Measurements from ENCODE around the gene HPCAL1. TPM values are rescaled to one million over a fixed set of nuclear protein-coding genes. Genes with fewer than 3 reads are reported as not detected.

HPCAL1 gene
- total and polyA plus RNA-seq, 8 donors = 22.1 to 32.7 (median 26.4) TPM

- no peak for ATAC-seq
- TF ChIP-seq CTCF (IDR thresholded peaks at IDR 0.05) = no peak
- Histone ChIP-seq H3K9me3 (no peaks in the 10 kb centered on the region), H3K36me3 (no peaks in the 10 kb centered on the region), H3K4me1 (peaks cover 0 to 4% (median 0%) of the 10 kb centered on the region in 3 donors), H3K27ac (no peak overlapping the region), H3K4me3 (no peak overlapping the region), H3K27me3 (no peaks in the 10 kb centered on the region)
- DNase-seq = peak in 1 of 6 donors; percentile 6
- intact Hi-C loops (cut with DNase I) = no loop called here
- no peak for FAIRE-seq
- 96 to 97% methylated on average over 4 of the region's 4 CpGs for WGBS, 2 donors
Observed at GRCh38 chr2:10320575-10320931, 17.8 kb downstream of the HPCAL1 start.

- Histone ChIP-seq H3K36me3 (no peaks in the 10 kb centered on the region), H3K4me1 (peaks cover 0 to 4% (median under 1%) of the 10 kb centered on the region in 3 donors), H3K27ac (no peak overlapping the region), H3K4me3 (no peak overlapping the region), H3K9me3 (no peaks in the 10 kb centered on the region), H3K27me3 (no peaks in the 10 kb centered on the region)
- intact Hi-C loops (cut with DNase I) = no loop called here
- FAIRE-seq (no peak), DNase-seq (no peak), ATAC-seq (peak in 2 of 4 donors; percentile 24 to 35)
- WGBS, 2 donors = 63 to 69% methylated on average over 9 of the region's 9 CpGs
- TF ChIP-seq CTCF (IDR thresholded peaks at IDR 0.05) = no peak
Observed at GRCh38 chr2:10320933-10321332, 18.2 kb downstream of the HPCAL1 start.

DNA sequence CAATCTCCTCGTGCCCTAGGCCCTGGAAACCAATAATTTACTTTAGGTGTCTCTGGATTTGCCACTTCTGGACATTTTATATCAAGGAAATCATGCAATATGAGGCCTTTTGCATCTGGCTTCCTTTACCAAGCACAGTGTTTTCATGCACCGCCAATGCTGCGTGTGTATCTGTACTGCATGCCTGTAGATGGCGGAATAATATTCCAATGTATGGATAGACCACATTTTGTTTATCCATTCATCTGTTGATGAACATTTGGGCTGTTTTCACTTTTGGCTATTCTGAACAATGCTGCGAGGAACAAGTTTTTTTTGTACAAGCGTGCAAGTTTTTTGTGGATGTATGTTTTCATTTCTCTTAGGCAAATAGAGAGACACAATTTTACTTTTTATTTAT, 18.9 kb downstream of the HPCAL1 start:
- H3K36me3 ChIP-seq = no peaks in the 10 kb centered on the region
- H3K27me3 ChIP-seq = no peaks in the 10 kb centered on the region
- DNase-seq (no peak), FAIRE-seq (no peak), ATAC-seq (no peak)
- H3K9me3 ChIP-seq = no peaks in the 10 kb centered on the region
- intact Hi-C loops (cut with DNase I) = no loop called here
- no peak overlapping the region for H3K27ac ChIP-seq
- WGBS, 2 donors = 96 to 97% methylated on average over 6 of the region's 6 CpGs
- no peak for TF ChIP-seq CTCF (IDR thresholded peaks at IDR 0.05)
- H3K4me1 ChIP-seq = peaks cover 6 to 10% (median 7%) of the 10 kb centered on the region in 3 donors
- no peak overlapping the region for H3K4me3 ChIP-seq

DNA sequence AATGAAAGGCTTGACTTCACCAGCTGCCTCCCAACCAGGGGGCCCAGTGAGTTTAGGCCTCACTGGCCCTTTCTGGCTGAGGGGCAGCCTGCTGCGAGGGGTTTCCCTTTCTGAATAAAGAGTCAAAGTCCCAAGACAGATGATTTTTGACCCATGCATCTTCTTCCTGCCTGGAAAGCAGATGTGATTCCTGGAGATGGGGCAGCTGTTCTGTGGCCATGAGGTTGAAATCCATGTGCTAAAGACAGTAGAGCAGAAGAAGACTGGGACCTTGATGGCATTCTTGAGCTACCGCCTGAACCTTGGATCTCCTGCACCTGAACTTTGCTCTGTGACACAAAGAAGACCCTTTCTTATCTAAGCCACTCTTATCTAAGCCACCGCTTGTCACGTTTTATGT, 19.8 kb downstream of the HPCAL1 start:
- FAIRE-seq = no peak
- no peak for ATAC-seq
- peak in 1 of 6 donors; percentile 7 for DNase-seq

More for the DNA sequence above, 19.8 kb downstream of the HPCAL1 start:
- Histone ChIP-seq H3K4me1 (peaks cover 8 to 15% (median 14%) of the 10 kb centered on the region in 3 donors), H3K27me3 (no peaks in the 10 kb centered on the region), H3K27ac (no peak overlapping the region), H3K36me3 (no peaks in the 10 kb centered on the region), H3K4me3 (no peak overlapping the region), H3K9me3 (no peaks in the 10 kb centered on the region)
- 82 to 84% methylated on average over 4 of the region's 4 CpGs for WGBS, 2 donors
- intact Hi-C loops (cut with DNase I) = no loop called here
- TF ChIP-seq CTCF (IDR thresholded peaks at IDR 0.05) = no peak
